GM19023 (cell line): ENCODE results near the gene ARHGEF11.

Experiments used
- ATAC-seq: cut with Tn5 transposase; IDR thresholded peaks from one replicate; pipeline ENCODE4 v1.9.1; 2021; ENCODE audit warnings: mild to moderate bottlenecking, moderate library complexity; ENCODE audit not compliant: unreplicated experiment

The ARHGEF11 gene

GRCh38 chr1:156912861-156913808 is 132.4 kb downstream of the ARHGEF11 start:
- no peak for ATAC-seq

GRCh38 chr1:156912310-156912709 is 133.2 kb downstream of the ARHGEF11 start:
- no peak for ATAC-seq

- ATAC-seq = no peak
Measured at GRCh38 chr1:156911577-156912298, 133.8 kb downstream of the ARHGEF11 start.

GRCh38 chr1:156910309-156910782 is 135.2 kb downstream of the ARHGEF11 start:
- ATAC-seq = no peak

GRCh38 chr1:156909671-156910070 is 135.9 kb downstream of the ARHGEF11 start:
- no peak for ATAC-seq

- ATAC-seq = no peak
Measured at GRCh38 chr1:156908955-156909354, 136.6 kb downstream of the ARHGEF11 start.

- no peak for ATAC-seq
Measured at GRCh38 chr1:156908541-156908940, 137.0 kb downstream of the ARHGEF11 start.

GRCh38 chr1:156906206-156906906 is 139.2 kb downstream of the ARHGEF11 start:
- no peak for ATAC-seq

GRCh38 chr1:156905651-156906050 is 139.9 kb downstream of the ARHGEF11 start:
- no peak for ATAC-seq

GRCh38 chr1:156905176-156905575 is 140.4 kb downstream of the ARHGEF11 start:
- ATAC-seq = no peak

- ATAC-seq = no peak
Measured at GRCh38 chr1:156904187-156904959, 141.2 kb downstream of the ARHGEF11 start.

GRCh38 chr1:156903328-156904091 is 142.0 kb downstream of the ARHGEF11 start:
- ATAC-seq = no peak

- no peak for ATAC-seq
Measured at GRCh38 chr1:156901966-156902915, 143.3 kb downstream of the ARHGEF11 start.

- ATAC-seq = no peak
Measured at GRCh38 chr1:156901590-156901900, 144.0 kb downstream of the ARHGEF11 start.

GRCh38 chr1:156900896-156901589 is 144.5 kb downstream of the ARHGEF11 start:
- no peak for ATAC-seq

GRCh38 chr1:156899956-156900718 is 145.4 kb downstream of the ARHGEF11 start:
- no peak for ATAC-seq

- ATAC-seq = no peak
Measured at GRCh38 chr1:156898971-156899664, 146.4 kb downstream of the ARHGEF11 start.
